Ectodermal cell (in vitro differentiated cells): ENCODE data around the gene ASTL.

Source experiments
- H3K27ac ChIP-seq: 2 replicates; pipeline ENCODE4 v1.7.0; 2013; ENCODE audit warnings: mild to moderate bottlenecking, low read depth, low read length; ENCODE audit not compliant: insufficient read depth, poor library complexity, severe bottlenecking
- H3K27me3 ChIP-seq: 2 replicates; pipeline ENCODE4 v1.7.0; 2013; ENCODE audit warnings: mild to moderate bottlenecking, low read length; ENCODE audit not compliant: insufficient read depth, control insufficient read depth, poor library complexity, severe bottlenecking
- H3K36me3 ChIP-seq: one replicate; pipeline ENCODE4 v1.7.0; 2013; ENCODE audit warnings: low read length; ENCODE audit not compliant: control insufficient read depth, insufficient read depth
- H3K4me1 ChIP-seq: one replicate; pipeline ENCODE4 v1.7.0; 2013; ENCODE audit warnings: low read length; ENCODE audit not compliant: control insufficient read depth, insufficient read depth
- H3K4me3 ChIP-seq: 2 replicates; pipeline ENCODE4 v1.7.0; 2013; ENCODE audit warnings: low read depth, low read length, control low read depth; ENCODE audit not compliant: insufficient read depth
- H3K9me3 ChIP-seq: 2 replicates; pipeline ENCODE4 v1.7.0; 2013; ENCODE audit warnings: mild to moderate bottlenecking, low read length, moderate library complexity; ENCODE audit not compliant: control insufficient read depth
- WGBS, 2 experiments: methylation state at CpG; one replicate each; pipeline ENCODE4 v1.1.7; 2013; ENCODE audit warnings: missing lambda C conversion rate in 2 of 2; 5-methylcytosine and 5-hydroxymethylcytosine counted together

The ASTL gene

GRCh38 chr2:96137321-96138178 lies 752 bp downstream of the ASTL start:
- WGBS, 2 experiments: 89 to 90% methylated on average over 15 of the region's 15 CpGs
- no peaks in the 10 kb centered on the region for H3K27me3 ChIP-seq

GRCh38 chr2:96136129-96136720 lies 2.1 kb downstream of the ASTL start:
- H3K27me3 ChIP-seq: no peaks in the 10 kb centered on the region
- WGBS, 2 experiments: 91 to 92% methylated on average over 8 of the region's 8 CpGs
- H3K4me1 ChIP-seq: no peaks in the 10 kb centered on the region

More at GRCh38 chr2:96137321-96138178, 752 bp downstream of the ASTL start:
- Histone ChIP-seq H3K4me1 (no peaks in the 10 kb centered on the region), H3K36me3 (no peaks in the 10 kb centered on the region), H3K27ac (no peak overlapping the region), H3K9me3 (no peaks in the 10 kb centered on the region), H3K4me3 (no peak overlapping the region)

GRCh38 chr2:96135621-96136020 lies 2.7 kb downstream of the ASTL start:
- H3K4me1 ChIP-seq: no peaks in the 10 kb centered on the region
- no peak overlapping the region for H3K4me3 ChIP-seq
- no peaks in the 10 kb centered on the region for H3K9me3 ChIP-seq
- no peaks in the 10 kb centered on the region for H3K36me3 ChIP-seq
- H3K27ac ChIP-seq: no peak overlapping the region
- no peaks in the 10 kb centered on the region for H3K27me3 ChIP-seq
- 84 to 89% methylated on average over 5 of the region's 5 CpGs for WGBS, 2 experiments

More at GRCh38 chr2:96136129-96136720, 2.1 kb downstream of the ASTL start:
- H3K36me3 ChIP-seq: no peaks in the 10 kb centered on the region
- no peak overlapping the region for H3K27ac ChIP-seq
- no peak overlapping the region for H3K4me3 ChIP-seq
- H3K9me3 ChIP-seq: no peaks in the 10 kb centered on the region

- no peaks in the 10 kb centered on the region for H3K4me1 ChIP-seq
- no peaks in the 10 kb centered on the region for H3K27me3 ChIP-seq
- 90 to 91% methylated on average over 9 of the region's 9 CpGs for WGBS, 2 experiments
- no peaks in the 10 kb centered on the region for H3K9me3 ChIP-seq
- no peak overlapping the region for H3K27ac ChIP-seq
- no peaks in the 10 kb centered on the region for H3K36me3 ChIP-seq
- no peak overlapping the region for H3K4me3 ChIP-seq
These were observed 3.1 kb downstream of the ASTL start for GRCh38 chr2:96135171-96135570.

GRCh38 chr2:96134421-96134820 lies 3.9 kb downstream of the ASTL start:
- no peaks in the 10 kb centered on the region for H3K9me3 ChIP-seq
- H3K4me3 ChIP-seq: no peak overlapping the region
- no peaks in the 10 kb centered on the region for H3K36me3 ChIP-seq
- H3K27me3 ChIP-seq: no peaks in the 10 kb centered on the region
- no peaks in the 10 kb centered on the region for H3K4me1 ChIP-seq
- 90 to 93% methylated on average over 11 of the region's 11 CpGs for WGBS, 2 experiments
- no peak overlapping the region for H3K27ac ChIP-seq

GRCh38 chr2:96131813-96132745 lies 6.2 kb downstream of the ASTL start:
- 93% methylated on average over 26 of the region's 26 CpGs for WGBS, 2 experiments
- Histone ChIP-seq H3K9me3 (no peaks in the 10 kb centered on the region), H3K36me3 (no peaks in the 10 kb centered on the region), H3K4me1 (no peaks in the 10 kb centered on the region), H3K27me3 (no peaks in the 10 kb centered on the region), H3K27ac (no peak overlapping the region), H3K4me3 (no peak overlapping the region)

GRCh38 chr2:96131152-96131812 lies 7.0 kb downstream of the ASTL start:
- no peaks in the 10 kb centered on the region for H3K9me3 ChIP-seq

GRCh38 chr2:96130483-96130882 lies 7.8 kb downstream of the ASTL start:
- no peak overlapping the region for H3K4me3 ChIP-seq
- H3K9me3 ChIP-seq: no peaks in the 10 kb centered on the region
- H3K27ac ChIP-seq: no peak overlapping the region
- H3K36me3 ChIP-seq: no peaks in the 10 kb centered on the region
- no peaks in the 10 kb centered on the region for H3K4me1 ChIP-seq
- whole genome bisulfite sequencing, 2 experiments: 91 to 92% methylated on average over 4 of the region's 4 CpGs
- no peaks in the 10 kb centered on the region for H3K27me3 ChIP-seq

More at GRCh38 chr2:96131152-96131812, 7.0 kb downstream of the ASTL start:
- H3K4me1 ChIP-seq: no peaks in the 10 kb centered on the region
- H3K4me3 ChIP-seq: no peak overlapping the region
- no peak overlapping the region for H3K27ac ChIP-seq
- no peaks in the 10 kb centered on the region for H3K36me3 ChIP-seq
- WGBS, 2 experiments: 84 to 88% methylated on average over 10 of the region's 10 CpGs
- no peaks in the 10 kb centered on the region for H3K27me3 ChIP-seq

GRCh38 chr2:96129528-96130120 lies 8.7 kb downstream of the ASTL start:
- H3K27ac ChIP-seq: no peak overlapping the region
- H3K4me1 ChIP-seq: no peaks in the 10 kb centered on the region
- no peak overlapping the region for H3K4me3 ChIP-seq
- H3K36me3 ChIP-seq: no peaks in the 10 kb centered on the region
- no peaks in the 10 kb centered on the region for H3K9me3 ChIP-seq
- no peaks in the 10 kb centered on the region for H3K27me3 ChIP-seq
- 88% methylated on average over 15 to 16 of the region's 16 CpGs for WGBS, 2 experiments
